Stimulated activated CD8-positive, alpha-beta memory T cell treated with anti-CD3 and anti-CD28 coated beads, Interleukin-7, amount 100 ng/mL, for 4 hours (primary cell): ENCODE measurements around the gene SRSF8.
"Not testable (repeated sequence)": the region's sequence is repeated elsewhere in the genome, so short reads cannot be mapped to it uniquely, and the experiment has no call there.

Experiments
- DNase-seq, 2 donors: peaks; one replicate each; pipeline ENCODE4 v3.0.0-alpha.2; 2020; ENCODE audit warnings: low read depth in 2 of 2

Gene SRSF8

DNA sequence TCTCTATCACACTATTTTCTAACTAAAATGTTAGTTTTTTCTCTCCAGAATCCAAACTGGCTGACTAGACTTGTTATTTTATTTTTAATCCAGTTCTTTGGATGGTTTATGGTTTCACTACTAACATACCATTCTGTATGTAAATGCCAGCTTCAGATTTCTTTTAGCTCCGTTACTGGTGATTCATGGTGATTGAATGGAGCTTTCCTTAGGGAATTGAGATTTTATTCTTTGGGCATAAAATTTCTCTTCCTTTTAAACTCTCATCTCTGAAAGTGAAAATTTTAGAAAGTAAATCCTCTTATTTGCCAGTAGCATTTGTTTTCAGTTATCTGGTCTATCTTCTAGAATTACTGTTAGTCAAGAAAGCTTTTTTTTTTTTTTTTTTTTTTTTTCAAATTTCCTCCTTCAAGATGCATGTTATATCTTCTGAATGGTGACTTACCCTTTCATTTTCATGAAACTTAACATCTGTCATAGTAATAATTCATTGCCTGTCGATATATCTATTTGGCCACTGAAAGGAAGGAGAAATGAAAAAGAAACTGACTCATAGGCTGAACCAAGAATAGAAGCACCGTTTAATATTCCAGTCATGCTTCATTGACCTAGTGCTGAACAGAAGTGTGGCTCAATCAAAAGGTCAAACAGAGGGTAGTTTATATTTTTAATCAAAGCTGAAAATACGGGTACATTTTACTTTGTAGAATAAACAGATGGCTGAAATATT lies 29.3 kb downstream of the SRSF8 start:
- DNase-seq: no peak

DNA sequence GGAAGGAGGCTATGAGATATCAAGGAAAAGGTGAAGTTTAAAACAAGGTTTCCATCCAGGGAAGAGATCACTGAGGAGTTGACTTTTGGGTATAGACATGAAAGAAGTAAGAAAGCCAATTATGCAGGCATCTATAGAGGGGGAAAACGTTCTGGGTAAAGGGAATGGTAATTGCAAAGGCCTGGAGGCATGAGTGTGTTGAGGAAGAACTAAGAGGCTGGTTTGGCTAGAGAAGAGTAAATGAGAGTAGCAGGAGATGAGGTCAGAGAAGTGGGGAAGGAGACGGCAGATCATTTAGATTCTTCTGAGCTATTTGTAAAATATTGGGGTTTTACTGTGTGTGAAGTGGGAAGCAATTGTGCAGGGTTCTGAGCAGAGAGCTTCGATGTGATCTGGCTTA lies 30.5 kb downstream of the SRSF8 start:
- DNase-seq: no peak

DNA sequence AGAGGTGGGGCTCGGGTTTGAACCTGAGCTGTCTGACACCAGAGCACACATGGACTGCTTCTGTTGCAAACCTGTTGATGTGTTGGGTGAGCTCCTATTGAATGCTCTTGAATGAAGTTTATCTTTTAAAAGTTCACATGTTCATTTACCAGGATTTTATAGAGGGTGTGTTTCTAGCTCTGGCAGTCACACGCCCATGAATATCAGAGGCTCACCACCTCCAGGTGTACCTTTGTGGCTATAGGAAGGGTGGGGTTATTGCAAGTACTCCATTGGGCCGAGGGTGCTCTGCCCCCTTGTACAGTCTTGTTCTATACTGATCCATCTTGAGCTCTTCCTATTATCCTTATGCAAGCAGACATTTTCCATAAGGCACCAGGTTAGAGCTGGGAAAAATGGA lies 32.1 kb downstream of the SRSF8 start:
- DNase-seq: no peak

DNA sequence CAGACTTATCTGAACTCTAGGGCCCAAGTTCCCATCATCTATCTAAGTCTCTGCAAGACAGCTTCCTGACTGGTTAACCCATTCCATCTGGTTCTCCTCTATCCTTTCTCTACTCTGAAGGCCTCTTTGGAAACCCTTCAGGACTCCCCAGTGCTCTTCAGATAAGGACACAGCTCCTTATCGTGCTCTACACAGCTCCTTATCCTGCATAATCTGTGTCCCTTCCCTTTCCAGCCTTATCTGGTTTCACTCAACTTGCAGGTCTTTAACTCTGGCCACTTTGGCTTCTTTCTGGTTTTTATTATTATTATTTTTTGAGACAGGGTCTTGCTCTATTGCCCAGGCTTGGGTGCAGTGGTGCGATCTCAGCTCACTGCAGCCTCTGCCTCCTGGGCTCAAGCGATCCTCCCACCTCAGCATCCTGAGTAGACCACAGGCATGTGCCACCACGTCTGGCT lies 33.5 kb downstream of the SRSF8 start:
- no peak for DNase-seq

DNA sequence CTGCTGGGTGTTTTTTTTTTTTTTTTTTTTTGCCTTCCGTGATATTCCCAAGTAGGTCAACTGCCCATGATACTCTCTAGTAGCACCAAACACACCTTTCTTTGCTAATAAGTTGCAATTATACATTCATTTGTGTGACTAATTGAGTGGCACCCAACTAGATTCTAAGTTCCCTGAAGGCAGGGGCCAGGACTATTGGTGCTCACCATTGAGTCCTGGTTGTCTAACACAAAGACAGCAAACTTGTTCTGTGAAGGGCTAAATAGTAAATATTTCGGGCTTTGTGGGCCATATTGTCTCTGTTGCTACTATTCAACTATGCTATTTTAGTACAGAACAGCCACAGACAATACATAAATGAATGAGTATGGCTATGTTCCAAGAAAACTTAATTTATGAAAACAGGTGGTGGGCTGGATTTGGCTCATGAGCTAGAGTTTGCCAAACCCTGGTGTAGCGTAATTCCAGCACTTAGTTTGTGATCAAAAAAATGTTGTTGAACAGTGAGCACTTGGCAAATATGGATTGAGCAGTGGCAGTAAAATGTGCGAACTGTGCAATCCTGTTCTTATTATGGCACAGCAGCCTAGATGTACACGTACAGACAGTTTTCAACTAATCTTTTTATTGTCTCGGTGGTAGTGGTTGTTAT lies 34.3 kb downstream of the SRSF8 start:
- no peak for DNase-seq

DNA sequence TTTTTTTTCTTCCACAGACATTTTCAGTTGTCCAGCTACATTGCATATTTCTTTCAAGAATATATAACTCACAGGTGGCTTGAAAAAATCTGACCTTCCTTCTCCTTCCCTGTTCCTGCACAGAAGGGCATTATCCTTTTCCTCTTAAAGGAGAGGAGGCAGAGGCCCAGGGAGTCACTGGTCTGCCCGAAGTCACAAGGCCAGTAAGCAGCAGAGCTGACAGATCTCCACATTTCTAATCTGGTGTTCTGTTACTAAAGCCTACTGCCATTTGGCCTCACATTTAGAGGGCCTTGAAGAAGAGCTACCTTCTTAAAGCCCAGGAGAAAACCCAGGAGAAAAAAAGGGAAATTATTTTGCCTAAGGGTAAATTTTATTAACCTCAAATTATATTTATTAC lies 35.2 kb downstream of the SRSF8 start:
- DNase-seq: no peak

DNA sequence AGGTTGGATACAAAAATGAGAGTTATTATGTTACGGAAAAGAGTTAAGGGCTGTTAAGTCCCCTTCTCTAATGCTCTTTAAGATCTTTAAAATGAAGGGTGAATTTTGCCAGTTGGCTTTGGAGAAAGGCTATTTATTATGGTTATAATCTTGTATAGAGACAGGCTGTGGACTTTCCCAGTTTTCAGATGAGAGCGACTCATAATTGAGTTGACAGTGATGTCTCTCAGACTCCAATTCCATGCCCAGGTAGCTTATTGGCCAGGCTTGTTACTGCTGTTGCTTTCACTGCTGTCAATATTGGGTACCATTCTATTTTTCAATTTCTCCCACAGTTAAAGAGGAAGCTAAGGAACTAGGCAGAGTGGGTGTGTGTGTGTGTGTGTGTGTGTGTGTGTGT lies 36.0 kb downstream of the SRSF8 start:
- no peak for DNase-seq

DNA sequence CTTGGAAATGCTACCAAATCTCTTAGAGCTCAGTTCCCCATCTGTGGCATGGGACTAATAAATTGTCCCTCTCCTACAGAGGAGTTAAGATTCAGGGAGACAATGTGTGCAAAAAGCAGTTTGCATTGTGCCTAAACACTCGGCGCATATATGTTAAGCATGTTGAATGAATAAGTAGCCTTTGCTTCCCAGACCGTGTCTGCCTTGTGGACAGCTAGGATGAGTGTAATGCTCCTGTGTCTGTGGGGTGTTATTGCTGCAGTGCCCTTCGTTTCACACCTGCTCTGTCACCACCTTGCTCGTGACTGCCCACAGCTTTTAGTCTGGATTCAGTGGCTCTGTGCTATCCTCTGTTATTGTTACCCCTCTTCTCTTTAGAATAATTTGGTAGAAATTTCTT lies 37.0 kb downstream of the SRSF8 start:
- DNase-seq: no peak

DNA sequence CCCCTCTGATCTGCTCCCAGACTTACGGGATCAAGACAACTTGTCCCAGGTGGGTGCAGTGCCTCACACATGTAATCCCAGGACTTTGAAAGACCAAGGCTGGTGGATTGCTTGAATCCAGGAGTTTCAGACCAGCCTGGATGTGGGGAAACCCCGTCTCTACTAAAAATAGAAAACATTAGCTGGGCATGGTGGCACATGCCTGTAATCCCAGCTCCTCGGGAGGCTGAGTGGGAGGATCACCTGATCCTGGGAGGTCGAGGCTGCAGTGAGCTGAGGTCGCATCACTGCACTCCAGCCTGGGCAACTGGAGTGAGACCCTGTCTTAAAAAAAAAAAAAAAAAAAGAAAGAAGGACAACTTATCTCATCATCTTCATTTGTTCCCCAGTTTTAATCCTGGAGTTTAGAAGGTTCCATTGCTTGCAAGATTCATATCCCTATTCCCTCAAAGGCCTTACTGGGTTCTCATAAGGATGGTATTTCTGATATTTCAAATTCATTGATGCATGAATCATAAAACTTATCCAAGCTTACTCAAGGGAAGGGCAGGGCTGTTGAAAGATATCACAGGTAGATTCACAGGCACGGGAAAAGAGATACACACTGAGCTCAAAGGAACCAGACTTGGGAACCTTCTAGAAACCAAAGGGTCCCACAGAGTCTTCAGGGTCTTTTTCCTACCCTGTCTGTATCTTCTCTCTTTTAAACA lies 37.6 kb downstream of the SRSF8 start:
- no peak for DNase-seq

DNA sequence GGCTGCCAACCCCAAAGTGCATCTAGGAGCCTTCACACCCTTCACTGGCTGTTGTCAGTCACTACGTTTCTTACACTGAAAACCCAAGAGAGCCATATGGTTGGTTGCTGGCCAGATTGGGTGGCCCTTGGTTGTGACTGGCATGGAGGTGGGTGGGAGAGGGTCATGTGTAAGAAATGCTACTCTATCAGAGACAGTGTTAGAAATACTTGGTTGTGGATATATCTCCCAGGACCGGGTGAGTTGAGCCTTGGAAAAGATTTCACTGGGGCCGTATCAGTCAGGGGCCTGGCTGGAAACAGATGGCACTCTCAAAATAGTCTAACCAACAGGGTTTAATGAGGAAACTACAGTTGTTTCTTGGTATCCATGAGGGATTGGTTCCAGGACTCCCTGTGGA lies 38.1 kb downstream of the SRSF8 start:
- DNase-seq: no peak

DNA sequence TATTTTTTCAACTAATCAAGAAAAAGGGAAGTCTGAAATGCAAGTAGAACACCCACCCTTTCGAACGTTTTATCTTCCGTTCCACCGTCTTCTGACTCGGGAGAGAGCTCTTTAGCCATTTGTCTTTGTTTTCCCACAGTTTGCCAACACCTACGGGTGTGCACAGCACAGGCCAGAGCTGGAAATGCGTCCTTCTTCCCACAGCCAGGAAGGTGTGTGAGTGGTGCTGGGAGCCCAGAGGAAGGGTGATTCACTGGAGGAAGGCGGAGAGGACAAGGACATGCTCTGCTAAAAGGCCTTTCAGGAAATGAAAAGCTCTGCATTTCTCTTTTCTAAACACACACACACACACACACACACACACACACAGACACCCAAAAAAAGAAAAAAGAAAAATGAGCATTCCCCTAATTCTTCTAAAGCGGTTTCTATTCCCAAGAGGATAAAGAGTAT lies 41.5 kb downstream of the SRSF8 start:
- DNase-seq: no peak

DNA sequence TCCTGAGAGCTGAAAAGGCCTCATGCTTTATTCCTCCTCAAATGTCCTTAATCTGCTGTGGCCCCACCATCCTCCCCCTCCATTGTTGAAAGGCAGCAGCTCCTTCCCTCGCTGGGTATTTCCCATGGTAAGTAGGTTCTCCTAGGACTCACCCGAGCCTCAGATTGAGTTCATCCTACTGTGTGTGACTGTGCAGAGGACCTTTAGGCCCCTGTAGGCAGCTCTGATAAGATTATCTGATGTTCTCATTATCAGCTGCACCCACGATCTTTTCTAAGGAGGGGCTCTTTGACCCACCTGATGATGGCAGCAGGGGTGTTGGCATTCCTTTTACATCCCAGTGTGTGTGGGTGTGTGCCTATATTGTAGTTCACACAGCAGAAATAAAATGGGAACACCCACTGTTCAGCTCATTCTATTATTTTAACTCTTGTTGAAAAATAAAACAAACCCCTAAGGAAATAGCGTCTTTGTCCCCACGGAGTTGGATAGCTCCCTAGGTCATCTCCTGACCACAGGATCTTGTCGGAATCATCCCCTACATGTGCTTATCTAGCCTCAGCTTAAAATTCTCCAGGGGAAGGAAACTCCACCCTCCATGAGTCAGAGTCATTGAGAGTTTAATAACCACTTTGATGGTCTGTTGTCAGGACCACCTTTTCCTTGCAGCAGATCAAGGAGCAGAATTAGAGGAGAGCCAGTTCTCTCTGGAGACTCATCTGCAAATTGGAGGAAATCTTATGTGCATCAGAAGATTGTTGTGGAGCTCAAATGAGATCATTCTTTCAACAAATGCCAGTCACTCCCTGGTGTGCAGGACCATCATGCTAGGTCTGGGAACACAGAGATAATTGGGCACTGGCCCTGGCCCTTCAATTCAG lies 42.2 kb downstream of the SRSF8 start:
- no peak for DNase-seq

DNA sequence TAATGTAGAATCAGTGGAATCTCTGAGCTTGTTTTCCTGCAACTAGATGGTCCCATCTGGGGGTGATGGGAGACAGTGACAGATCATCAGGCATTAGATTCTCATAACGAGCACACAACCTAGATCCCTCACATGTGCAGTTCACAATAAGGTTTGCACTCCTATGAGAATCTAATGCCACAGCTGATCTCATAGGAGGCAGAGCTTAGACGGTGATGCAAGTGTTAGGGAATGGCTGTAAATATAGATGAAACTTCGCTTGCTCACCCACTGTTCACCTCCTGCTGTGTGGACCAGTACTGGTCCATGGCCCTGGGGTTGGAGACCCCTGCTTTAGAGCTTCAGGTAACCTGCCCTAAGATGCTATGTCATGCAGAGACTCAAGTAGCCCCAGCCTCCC lies 44.8 kb downstream of the SRSF8 start:
- DNase-seq: not testable (repeated sequence)

DNA sequence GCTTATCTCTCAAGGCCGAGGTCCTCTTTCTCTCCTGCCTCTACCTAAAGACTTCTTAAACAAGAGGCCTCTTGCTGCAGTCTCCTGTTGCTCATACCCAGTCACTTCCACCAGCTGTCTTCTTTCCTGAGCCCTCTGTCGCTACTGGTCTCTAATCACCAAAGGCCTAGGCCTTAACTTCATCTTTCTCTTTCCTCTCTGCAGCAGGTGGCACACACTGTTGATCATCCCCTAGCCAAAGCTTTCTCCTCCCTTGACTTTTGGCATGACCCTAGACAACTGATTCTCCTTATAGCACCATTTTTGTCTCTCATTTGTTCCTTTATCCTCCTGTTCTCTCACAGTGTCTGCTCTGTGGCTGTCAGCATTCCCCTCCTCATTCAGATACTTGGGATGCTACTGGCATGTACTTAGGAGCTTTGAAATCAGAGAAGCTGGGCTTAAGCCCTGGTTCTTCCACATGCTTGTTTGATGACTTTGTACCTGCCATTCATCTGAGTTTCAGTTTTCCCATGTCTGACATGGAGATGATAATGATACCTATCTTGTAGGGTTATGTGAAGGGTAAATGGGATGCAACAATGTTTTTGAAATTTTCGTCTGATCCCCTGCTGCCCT lies 45.3 kb downstream of the SRSF8 start:
- DNase-seq: no peak

DNA sequence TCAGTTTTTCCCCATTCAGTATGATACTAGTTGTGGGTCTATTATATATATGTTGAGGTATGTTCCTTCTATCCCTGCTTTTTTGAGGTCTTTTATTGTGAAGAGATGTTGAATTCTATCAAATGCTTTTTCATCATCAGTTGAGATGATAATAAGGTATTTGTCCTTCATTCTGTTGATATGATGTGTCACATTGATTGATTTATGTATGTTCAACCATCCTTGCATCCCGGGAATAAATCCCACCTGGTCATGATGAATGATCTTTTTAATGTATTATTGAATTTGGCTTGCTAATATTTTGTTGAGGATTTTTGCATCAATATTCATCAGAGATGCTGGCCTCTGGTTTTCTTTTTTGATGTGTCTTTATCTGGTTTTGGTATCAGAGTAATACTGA lies 48.9 kb downstream of the SRSF8 start:
- no peak for DNase-seq

DNA sequence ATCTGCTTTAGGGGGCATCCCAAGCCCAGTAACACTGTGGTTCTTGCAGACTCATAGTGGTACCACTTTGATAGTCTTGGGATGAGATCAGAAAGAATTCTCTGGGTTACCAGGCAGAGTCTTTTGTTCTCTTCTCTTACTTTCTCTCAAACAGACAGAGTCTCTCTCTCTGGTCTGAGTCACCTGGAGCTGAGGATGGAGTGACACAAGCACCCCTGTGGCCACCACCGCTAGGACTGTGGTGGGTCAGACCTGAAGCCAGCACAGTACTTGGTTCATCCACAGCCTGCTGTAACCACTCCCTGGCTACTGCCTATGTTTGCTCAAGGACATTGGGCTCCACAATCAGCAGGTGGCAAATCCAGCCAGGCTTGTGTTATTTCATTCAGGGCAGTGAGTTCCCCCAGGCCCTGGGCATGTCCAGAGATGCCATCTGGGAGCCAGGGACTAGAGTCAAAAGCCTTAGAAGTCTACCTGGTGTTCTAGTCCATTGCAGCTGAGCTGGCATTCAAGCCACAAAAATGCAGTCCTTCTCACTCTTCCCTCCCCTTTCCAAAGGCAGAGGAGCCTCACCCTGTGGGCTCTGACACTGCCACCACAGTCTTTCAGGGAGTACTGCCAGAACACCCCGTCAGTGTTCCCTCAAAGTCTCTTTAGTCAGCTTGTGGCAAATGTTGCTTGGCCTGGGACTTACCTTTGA lies 52.8 kb downstream of the SRSF8 start:
- DNase-seq: no peak
